Neural progenitor cell (in vitro differentiated cells): ENCODE results near the gene DLGAP5.

Experiments
- EZH2 ChIP-seq: fragments of 200-600 bp; sonication (generic); IDR thresholded peaks from 2 replicates; pipeline ENCODE4 v1.6.1; 2017; ENCODE audit warnings: antibody characterized with exemption, mild to moderate bottlenecking, moderate library complexity
- EZH2phosphoT487 ChIP-seq: fragments of 200-600 bp; sonication (generic); IDR thresholded peaks from 2 replicates; pipeline ENCODE4 v1.6.1; 2017; ENCODE audit warnings: antibody characterized with exemption
- TF ChIP-seq, protein P1 (sequence below): fragments of 200-600 bp; sonication (generic); IDR thresholded peaks from 2 replicates; pipeline ENCODE4 v1.5.1; 2017; ENCODE audit warnings: antibody characterized with exemption, mild to moderate bottlenecking

DNA sequence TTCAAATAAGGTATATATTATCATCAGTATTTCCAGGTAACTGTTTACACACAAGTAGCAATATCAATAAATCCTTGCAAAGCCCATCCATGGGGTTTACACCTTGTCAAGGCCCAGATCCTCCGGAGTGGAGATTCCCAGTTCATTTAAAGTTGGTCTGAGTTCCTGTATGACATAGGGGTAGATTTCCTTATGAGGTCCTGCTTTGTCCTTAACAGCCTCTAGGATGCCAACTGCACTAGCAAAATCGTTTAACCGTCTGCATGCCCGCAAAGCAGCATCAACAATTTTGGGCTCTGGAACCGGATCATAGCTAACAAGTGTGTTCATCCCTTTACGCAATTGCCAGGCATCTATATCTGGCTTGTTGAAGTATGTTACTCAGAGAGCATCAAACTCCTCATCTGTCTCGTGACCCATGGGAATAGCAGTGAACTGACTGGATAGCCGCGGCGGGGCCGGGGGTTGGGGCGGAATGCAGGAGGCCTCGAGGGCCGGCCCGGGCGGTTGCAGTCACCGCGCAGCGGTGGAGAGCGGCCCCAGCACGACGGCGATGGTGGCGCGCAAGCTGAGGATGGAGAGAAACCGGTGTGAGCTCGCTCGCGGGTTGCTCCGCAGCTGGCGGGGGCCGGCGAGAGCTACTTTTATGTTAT lies 49.3 kb upstream of the DLGAP5 start:
- TF ChIP-seq, protein P1, sequence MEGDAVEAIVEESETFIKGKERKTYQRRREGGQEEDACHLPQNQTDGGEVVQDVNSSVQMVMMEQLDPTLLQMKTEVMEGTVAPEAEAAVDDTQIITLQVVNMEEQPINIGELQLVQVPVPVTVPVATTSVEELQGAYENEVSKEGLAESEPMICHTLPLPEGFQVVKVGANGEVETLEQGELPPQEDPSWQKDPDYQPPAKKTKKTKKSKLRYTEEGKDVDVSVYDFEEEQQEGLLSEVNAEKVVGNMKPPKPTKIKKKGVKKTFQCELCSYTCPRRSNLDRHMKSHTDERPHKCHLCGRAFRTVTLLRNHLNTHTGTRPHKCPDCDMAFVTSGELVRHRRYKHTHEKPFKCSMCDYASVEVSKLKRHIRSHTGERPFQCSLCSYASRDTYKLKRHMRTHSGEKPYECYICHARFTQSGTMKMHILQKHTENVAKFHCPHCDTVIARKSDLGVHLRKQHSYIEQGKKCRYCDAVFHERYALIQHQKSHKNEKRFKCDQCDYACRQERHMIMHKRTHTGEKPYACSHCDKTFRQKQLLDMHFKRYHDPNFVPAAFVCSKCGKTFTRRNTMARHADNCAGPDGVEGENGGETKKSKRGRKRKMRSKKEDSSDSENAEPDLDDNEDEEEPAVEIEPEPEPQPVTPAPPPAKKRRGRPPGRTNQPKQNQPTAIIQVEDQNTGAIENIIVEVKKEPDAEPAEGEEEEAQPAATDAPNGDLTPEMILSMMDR: no peak
- TF ChIP-seq EZH2 (no peak), EZH2phosphoT487 (no peak)
